Mesendoderm (in vitro differentiated cells): ENCODE measurements around the gene SIRPA.

Experiments
- DNase-seq: peaks from one replicate; pipeline ENCODE4 v3.0.0; 2013
- H2AK5ac ChIP-seq: 2 replicates; pipeline ENCODE4 v1.6.1; 2013; ENCODE audit warnings: low read length, inconsistent platforms
- H2BK120ac ChIP-seq: 2 replicates; pipeline ENCODE4 v1.6.1; 2013; ENCODE audit warnings: low read depth, mild to moderate bottlenecking, low read length, moderate library complexity, mixed read lengths
- H2BK15ac ChIP-seq: replicated peaks from 2 replicates; pipeline ENCODE4 v1.6.1; 2013; ENCODE audit warnings: low read depth, mild to moderate bottlenecking, moderate library complexity
- H2BK5ac ChIP-seq: 2 replicates; pipeline ENCODE4 v1.6.1; 2013; ENCODE audit warnings: low read length, inconsistent platforms
- H3K18ac ChIP-seq: 2 replicates; pipeline ENCODE4 v1.6.1; 2013; ENCODE audit warnings: mild to moderate bottlenecking, low read length, mixed read lengths
- H3K23ac ChIP-seq: one replicate; pipeline ENCODE4 v1.6.1; 2013; ENCODE audit warnings: low read length
- H3K27ac ChIP-seq: 2 replicates; pipeline ENCODE4 v1.5.1; 2013; ENCODE audit warnings: low read depth, mild to moderate bottlenecking, inconsistent platforms, low read length, moderate library complexity
- H3K27me3 ChIP-seq: 2 replicates; pipeline ENCODE4 v1.6.1; 2013; ENCODE audit warnings: low read length, control low read depth, mild to moderate bottlenecking, inconsistent platforms; ENCODE audit not compliant: insufficient read depth, poor library complexity
- H3K36me3 ChIP-seq: 2 replicates; pipeline ENCODE4 v1.6.1; 2013; ENCODE audit warnings: low read length, inconsistent platforms; ENCODE audit not compliant: control insufficient read depth, insufficient read depth
- H3K4ac ChIP-seq: one replicate; pipeline ENCODE4 v1.6.1; 2013; ENCODE audit warnings: low read depth, mild to moderate bottlenecking, low read length, moderate library complexity
- H3K4me1 ChIP-seq: 2 replicates; pipeline ENCODE4 v1.6.1; 2013; ENCODE audit warnings: low read depth, low read length, inconsistent platforms; ENCODE audit not compliant: control insufficient read depth
- H3K4me2 ChIP-seq: 2 replicates; pipeline ENCODE4 v1.6.1; 2013; ENCODE audit warnings: low read length
- H3K4me3 ChIP-seq: 2 replicates; pipeline ENCODE4 v1.5.1; 2013; ENCODE audit warnings: mild to moderate bottlenecking, low read length
- H3K56ac ChIP-seq: one replicate; pipeline ENCODE4 v1.6.1; 2013; ENCODE audit warnings: low read length
- H3K79me1 ChIP-seq: 2 replicates; pipeline ENCODE4 v1.6.1; 2013; ENCODE audit warnings: low read length, inconsistent platforms
- H3K79me2 ChIP-seq: 2 replicates; pipeline ENCODE4 v1.6.1; 2013; ENCODE audit warnings: mild to moderate bottlenecking, low read length; ENCODE audit not compliant: control insufficient read depth, insufficient read depth
- H3K9ac ChIP-seq: 2 replicates; pipeline ENCODE4 v1.6.1; 2013; ENCODE audit warnings: low read length, inconsistent platforms
- H4K5ac ChIP-seq: one replicate; pipeline ENCODE4 v1.6.1; 2013; ENCODE audit warnings: low read length
- H4K8ac ChIP-seq: one replicate; pipeline ENCODE4 v1.6.1; 2013; ENCODE audit warnings: low read depth, mild to moderate bottlenecking, control low read depth, low read length, moderate library complexity
- WGBS: extraction: QIAGEN DNeasy Blood & Tissue Kit; methylation state at CpG from one replicate; pipeline ENCODE4 v1.1.7; 2013; ENCODE audit warnings: low lambda C conversion rate, missing lambda C conversion rate; ENCODE audit not compliant: insufficient coverage; ENCODE audit errors: extremely low coverage; 5-methylcytosine and 5-hydroxymethylcytosine counted together

The SIRPA gene

GRCh38 chr20:1863296-1863695 lies 31.9 kb upstream of the SIRPA start:
- no peak overlapping the region for H3K4me3 ChIP-seq
- no peaks in the 10 kb centered on the region for H3K27me3 ChIP-seq
- WGBS, result no CpG with 5 or more reads among the region's 1 CpG
- H2BK5ac ChIP-seq, result no peak overlapping the region
- no peaks in the 10 kb centered on the region for H3K79me2 ChIP-seq
- no peak overlapping the region for H3K18ac ChIP-seq
- H3K23ac ChIP-seq, result no peak overlapping the region
- H3K9ac ChIP-seq, result no peak overlapping the region
- no peak overlapping the region for H4K8ac ChIP-seq
- H3K4me2 ChIP-seq, result no peak overlapping the region
- no peak for DNase-seq
- no peak overlapping the region for H3K4ac ChIP-seq
- H4K5ac ChIP-seq, result no peak overlapping the region
- no peak overlapping the region for H2AK5ac ChIP-seq
- H2BK15ac ChIP-seq, result no peak overlapping the region
- H3K79me1 ChIP-seq, result no peaks in the 10 kb centered on the region
- no peaks in the 10 kb centered on the region for H3K36me3 ChIP-seq
- no peak overlapping the region for H3K27ac ChIP-seq
- H3K56ac ChIP-seq, result no peak overlapping the region
- peaks cover 2% of the 10 kb centered on the region for H3K4me1 ChIP-seq
- H2BK120ac ChIP-seq, result no peak overlapping the region

- Histone ChIP-seq H3K27ac (no peak overlapping the region), H3K4me1 (no peaks in the 10 kb centered on the region), H3K56ac (no peak overlapping the region), H3K79me1 (no peaks in the 10 kb centered on the region), H3K4me3 (no peak overlapping the region), H3K79me2 (no peaks in the 10 kb centered on the region), H4K8ac (no peak overlapping the region), H3K27me3 (no peaks in the 10 kb centered on the region), H2AK5ac (no peak overlapping the region), H3K4me2 (no peak overlapping the region), H2BK120ac (no peak overlapping the region), H3K9ac (no peak overlapping the region), H3K18ac (no peak overlapping the region), H2BK15ac (no peak overlapping the region), H2BK5ac (no peak overlapping the region), H3K4ac (no peak overlapping the region), H3K23ac (no peak overlapping the region), H3K36me3 (no peaks in the 10 kb centered on the region), H4K5ac (no peak overlapping the region)
- no peak for DNase-seq
- no CpG with 5 or more reads among the region's 3 CpGs for WGBS
These were observed 28.4 kb upstream of the SIRPA start for GRCh38 chr20:1866834-1867233.

GRCh38 chr20:1867495-1868260 lies 27.5 kb upstream of the SIRPA start:
- Histone ChIP-seq H3K79me2 (no peaks in the 10 kb centered on the region), H3K36me3 (no peaks in the 10 kb centered on the region)

GRCh38 chr20:1868856-1869255 lies 26.4 kb upstream of the SIRPA start:
- H3K18ac ChIP-seq, result no peak overlapping the region
- H3K27me3 ChIP-seq, result no peaks in the 10 kb centered on the region

More at GRCh38 chr20:1867495-1868260, 27.5 kb upstream of the SIRPA start:
- no peak overlapping the region for H3K27ac ChIP-seq
- no peak overlapping the region for H3K23ac ChIP-seq
- no peak overlapping the region for H4K5ac ChIP-seq
- no peak overlapping the region for H3K9ac ChIP-seq
- no peak overlapping the region for H3K56ac ChIP-seq
- no peak overlapping the region for H3K18ac ChIP-seq
- no peak overlapping the region for H2BK120ac ChIP-seq
- WGBS, result no CpG with 5 or more reads among the region's 3 CpGs
- no peak overlapping the region for H3K4me3 ChIP-seq
- no peak overlapping the region for H2BK15ac ChIP-seq
- H3K4ac ChIP-seq, result no peak overlapping the region
- H3K4me1 ChIP-seq, result no peaks in the 10 kb centered on the region
- no peak overlapping the region for H2AK5ac ChIP-seq
- no peaks in the 10 kb centered on the region for H3K79me1 ChIP-seq
- H3K4me2 ChIP-seq, result no peak overlapping the region
- H2BK5ac ChIP-seq, result no peak overlapping the region
- H3K27me3 ChIP-seq, result no peaks in the 10 kb centered on the region
- DNase-seq, result no peak
- H4K8ac ChIP-seq, result no peak overlapping the region

GRCh38 chr20:1870323-1870722 lies 24.9 kb upstream of the SIRPA start:
- Histone ChIP-seq H3K27me3 (no peaks in the 10 kb centered on the region), H3K56ac (no peak overlapping the region), H3K4me3 (no peak overlapping the region), H2AK5ac (no peak overlapping the region), H2BK120ac (no peak overlapping the region), H3K9ac (no peak overlapping the region), H3K27ac (no peak overlapping the region), H2BK5ac (no peak overlapping the region), H4K8ac (no peak overlapping the region), H4K5ac (no peak overlapping the region), H3K23ac (no peak overlapping the region), H2BK15ac (no peak overlapping the region), H3K79me2 (no peaks in the 10 kb centered on the region), H3K79me1 (no peaks in the 10 kb centered on the region), H3K4me1 (no peaks in the 10 kb centered on the region), H3K18ac (no peak overlapping the region), H3K36me3 (no peaks in the 10 kb centered on the region), H3K4ac (no peak overlapping the region), H3K4me2 (no peak overlapping the region)
- DNase-seq, result no peak
- no CpG with 5 or more reads among the region's 4 CpGs for WGBS

More at GRCh38 chr20:1868856-1869255, 26.4 kb upstream of the SIRPA start:
- H2BK15ac ChIP-seq, result no peak overlapping the region
- H3K56ac ChIP-seq, result no peak overlapping the region
- no peaks in the 10 kb centered on the region for H3K4me1 ChIP-seq
- H3K27ac ChIP-seq, result no peak overlapping the region
- no peaks in the 10 kb centered on the region for H3K79me1 ChIP-seq
- no peak overlapping the region for H4K8ac ChIP-seq
- WGBS, result no CpG with 5 or more reads among the region's 3 CpGs
- no peak for DNase-seq
- H3K23ac ChIP-seq, result no peak overlapping the region
- H3K4me2 ChIP-seq, result no peak overlapping the region
- H3K4me3 ChIP-seq, result no peak overlapping the region
- no peak overlapping the region for H3K9ac ChIP-seq
- no peak overlapping the region for H2AK5ac ChIP-seq
- no peaks in the 10 kb centered on the region for H3K36me3 ChIP-seq
- H3K79me2 ChIP-seq, result no peaks in the 10 kb centered on the region
- H2BK5ac ChIP-seq, result no peak overlapping the region
- H2BK120ac ChIP-seq, result no peak overlapping the region
- H4K5ac ChIP-seq, result no peak overlapping the region
- no peak overlapping the region for H3K4ac ChIP-seq
